ENCODE data around the gene M1AP.

DNA sequence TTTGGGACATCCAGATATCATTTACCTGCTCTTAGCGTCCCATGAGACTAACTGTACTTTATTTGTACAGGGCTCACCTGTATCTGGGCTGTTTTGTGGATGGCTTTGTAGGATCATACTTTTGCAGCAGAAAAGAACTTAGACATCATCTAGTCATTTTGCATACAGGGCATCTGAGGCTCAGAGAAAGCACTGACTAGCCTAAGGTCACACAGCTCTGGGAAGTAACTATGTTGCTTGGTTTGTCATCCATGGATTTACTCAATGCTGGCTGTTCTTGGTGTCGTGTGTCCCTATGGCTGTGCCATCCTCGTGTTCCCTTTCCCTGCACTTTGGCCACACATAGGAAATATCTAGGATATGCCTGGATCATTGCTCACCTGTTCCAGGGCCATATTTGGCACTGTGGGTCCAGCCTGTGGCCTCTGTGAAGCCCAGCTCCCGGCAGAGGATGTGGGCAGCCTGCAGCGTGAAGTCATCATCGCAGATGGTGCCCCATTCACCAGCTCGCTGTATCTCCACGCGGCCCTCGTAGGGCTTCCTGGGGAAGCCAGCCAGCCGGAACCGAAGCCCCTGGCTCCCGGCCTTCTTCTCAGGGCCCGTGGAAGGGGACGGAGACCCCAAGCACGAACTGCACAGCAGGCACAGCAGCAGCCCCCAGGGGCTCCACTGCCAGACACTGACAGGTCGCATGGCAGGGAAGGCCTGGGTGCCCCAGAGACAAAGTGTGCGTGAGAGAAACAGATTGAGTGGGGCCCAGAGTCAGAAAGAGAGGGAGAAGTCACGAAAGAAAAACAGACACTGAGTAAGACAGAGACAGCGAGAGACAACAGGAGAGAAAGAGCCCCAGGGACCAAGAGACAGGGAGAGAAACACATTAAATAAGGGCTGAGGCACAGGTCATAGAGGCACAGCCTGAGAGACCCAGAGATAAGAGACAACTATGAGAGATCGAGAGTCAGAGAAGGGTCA lies 95.9 kb downstream of the M1AP start:
- TF ChIP-seq POLR2AphosphoS5 (IDR thresholded peaks at IDR 0.05; ENCODE audit: insufficient read depth in 1 of 2, low read depth in 1 of 2), result no peak
- TF ChIP-seq, protein P1, sequence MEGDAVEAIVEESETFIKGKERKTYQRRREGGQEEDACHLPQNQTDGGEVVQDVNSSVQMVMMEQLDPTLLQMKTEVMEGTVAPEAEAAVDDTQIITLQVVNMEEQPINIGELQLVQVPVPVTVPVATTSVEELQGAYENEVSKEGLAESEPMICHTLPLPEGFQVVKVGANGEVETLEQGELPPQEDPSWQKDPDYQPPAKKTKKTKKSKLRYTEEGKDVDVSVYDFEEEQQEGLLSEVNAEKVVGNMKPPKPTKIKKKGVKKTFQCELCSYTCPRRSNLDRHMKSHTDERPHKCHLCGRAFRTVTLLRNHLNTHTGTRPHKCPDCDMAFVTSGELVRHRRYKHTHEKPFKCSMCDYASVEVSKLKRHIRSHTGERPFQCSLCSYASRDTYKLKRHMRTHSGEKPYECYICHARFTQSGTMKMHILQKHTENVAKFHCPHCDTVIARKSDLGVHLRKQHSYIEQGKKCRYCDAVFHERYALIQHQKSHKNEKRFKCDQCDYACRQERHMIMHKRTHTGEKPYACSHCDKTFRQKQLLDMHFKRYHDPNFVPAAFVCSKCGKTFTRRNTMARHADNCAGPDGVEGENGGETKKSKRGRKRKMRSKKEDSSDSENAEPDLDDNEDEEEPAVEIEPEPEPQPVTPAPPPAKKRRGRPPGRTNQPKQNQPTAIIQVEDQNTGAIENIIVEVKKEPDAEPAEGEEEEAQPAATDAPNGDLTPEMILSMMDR (IDR thresholded peaks at IDR 0.05), result no peak
- no peak for TF ChIP-seq POLR2A (IDR thresholded peaks at IDR 0.05)
